ENCODE results near the gene PAIP1.

DNA sequence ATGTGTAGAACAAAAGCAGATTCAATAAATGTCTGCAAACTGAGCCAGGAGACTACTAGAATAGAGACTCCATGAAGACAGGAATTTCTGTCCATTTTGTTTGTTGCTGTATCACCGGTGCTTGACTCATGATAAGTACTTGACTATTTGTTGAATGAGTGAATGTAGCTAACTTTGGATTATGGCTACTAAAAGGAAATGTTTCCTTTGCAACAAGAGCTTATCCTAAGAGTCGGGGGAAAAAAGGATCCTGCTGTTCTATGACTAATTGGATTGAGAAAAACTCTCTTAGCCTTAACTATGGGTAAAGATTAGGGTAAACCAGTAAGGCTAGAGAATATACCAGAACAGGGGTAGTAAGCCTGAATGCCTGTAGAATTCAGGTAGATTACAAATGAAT, 3.5 kb downstream of the PAIP1 start:
- TF ChIP-seq POLR2A (IDR thresholded peaks at IDR 0.05) (no peak), CTCF (IDR thresholded peaks at IDR 0.05) (no peak), POLR2AphosphoS5 (IDR thresholded peaks at IDR 0.05; ENCODE audit: insufficient read depth in 1 of 2, low read depth in 1 of 2) (no peak)
